HL-60 (cell line): ENCODE results near the gene PDE11A.

Experiments
- CTCF ChIP-seq: IDR thresholded peaks from one replicate; pipeline ENCODE4 v1.5.1; 2011; ENCODE audit warnings: low read length, control low read depth, inconsistent platforms; ENCODE audit not compliant: insufficient read depth
- GABPA ChIP-seq: IDR thresholded peaks from 2 replicates; pipeline ENCODE4 v1.6.1; 2012; ENCODE audit warnings: low read depth
- POLR2AphosphoS5 ChIP-seq: IDR thresholded peaks from 2 replicates; pipeline ENCODE4 v1.6.1; 2012; ENCODE audit warnings: low read depth
- SPI1 ChIP-seq: IDR thresholded peaks from 2 replicates; pipeline ENCODE4 v1.6.1; 2012; ENCODE audit warnings: low read depth, mild to moderate bottlenecking, borderline replicate concordance
- TF ChIP-seq, protein P1 (sequence below): IDR thresholded peaks from 2 replicates; pipeline ENCODE4 v1.6.1; 2012; ENCODE audit warnings: low read depth; ENCODE audit not compliant: insufficient replicate concordance

GRCh38 chr2:177812713-177813396, 259.7 kb downstream of the PDE11A start:
- TF ChIP-seq CTCF (no peak), POLR2AphosphoS5 (no peak), GABPA (no peak), SPI1 (no peak)
- TF ChIP-seq, protein P1, sequence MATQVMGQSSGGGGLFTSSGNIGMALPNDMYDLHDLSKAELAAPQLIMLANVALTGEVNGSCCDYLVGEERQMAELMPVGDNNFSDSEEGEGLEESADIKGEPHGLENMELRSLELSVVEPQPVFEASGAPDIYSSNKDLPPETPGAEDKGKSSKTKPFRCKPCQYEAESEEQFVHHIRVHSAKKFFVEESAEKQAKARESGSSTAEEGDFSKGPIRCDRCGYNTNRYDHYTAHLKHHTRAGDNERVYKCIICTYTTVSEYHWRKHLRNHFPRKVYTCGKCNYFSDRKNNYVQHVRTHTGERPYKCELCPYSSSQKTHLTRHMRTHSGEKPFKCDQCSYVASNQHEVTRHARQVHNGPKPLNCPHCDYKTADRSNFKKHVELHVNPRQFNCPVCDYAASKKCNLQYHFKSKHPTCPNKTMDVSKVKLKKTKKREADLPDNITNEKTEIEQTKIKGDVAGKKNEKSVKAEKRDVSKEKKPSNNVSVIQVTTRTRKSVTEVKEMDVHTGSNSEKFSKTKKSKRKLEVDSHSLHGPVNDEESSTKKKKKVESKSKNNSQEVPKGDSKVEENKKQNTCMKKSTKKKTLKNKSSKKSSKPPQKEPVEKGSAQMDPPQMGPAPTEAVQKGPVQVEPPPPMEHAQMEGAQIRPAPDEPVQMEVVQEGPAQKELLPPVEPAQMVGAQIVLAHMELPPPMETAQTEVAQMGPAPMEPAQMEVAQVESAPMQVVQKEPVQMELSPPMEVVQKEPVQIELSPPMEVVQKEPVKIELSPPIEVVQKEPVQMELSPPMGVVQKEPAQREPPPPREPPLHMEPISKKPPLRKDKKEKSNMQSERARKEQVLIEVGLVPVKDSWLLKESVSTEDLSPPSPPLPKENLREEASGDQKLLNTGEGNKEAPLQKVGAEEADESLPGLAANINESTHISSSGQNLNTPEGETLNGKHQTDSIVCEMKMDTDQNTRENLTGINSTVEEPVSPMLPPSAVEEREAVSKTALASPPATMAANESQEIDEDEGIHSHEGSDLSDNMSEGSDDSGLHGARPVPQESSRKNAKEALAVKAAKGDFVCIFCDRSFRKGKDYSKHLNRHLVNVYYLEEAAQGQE, result no peak
